AG04450 (cell line): ENCODE measurements around the gene PEA15. TPM values are rescaled to one million over a fixed set of nuclear protein-coding genes. Genes with fewer than 3 reads are reported as not detected.

Source experiments
- CTCF ChIA-PET: fragments of 300-600, 350-600 bp; formaldehyde crosslinking; extraction: SDS; loops from one replicate; lab custom pipeline; 2022; ENCODE audit warnings: antibody characterized with exemption, inconsistent platforms; lab: Charles Lee
- POLR2A ChIA-PET: fragments of 350-600 bp; formaldehyde crosslinking; extraction: SDS; loops from one replicate; lab custom pipeline; 2021; ENCODE audit warnings: antibody characterized with exemption, inconsistent platforms; lab: Yijun Ruan, JAX
- DNase-seq: peaks from one replicate; pipeline ENCODE4 v3.0.0-alpha.2; 2011; ENCODE audit warnings: low read depth, low spot score
- H3K27ac ChIP-seq: one replicate; pipeline ENCODE4 v1.5.1; 2012; ENCODE audit warnings: low read depth, low read length, control low read depth
- H3K27me3 ChIP-seq: one replicate; pipeline ENCODE4 v1.6.0; 2012; ENCODE audit warnings: low read length; ENCODE audit not compliant: control insufficient read depth, insufficient read depth
- H3K4me3 ChIP-seq: 2 replicates; pipeline ENCODE4 v1.5.1; 2011; ENCODE audit warnings: mild to moderate bottlenecking, low read depth, low read length, control low read depth
- H3K9me3 ChIP-seq: 2 replicates; pipeline ENCODE4 v1.5.1; 2012; ENCODE audit warnings: low read length; ENCODE audit not compliant: control insufficient read depth, insufficient read depth
- CTCF ChIP-seq: IDR thresholded peaks from 2 replicates; pipeline ENCODE4 v1.5.1; 2011; ENCODE audit warnings: low read depth, low read length, control low read depth, inconsistent platforms
- polyA plus RNA-seq: library from polyadenylated mRNA; depleted of rRNA; stranded (reverse); fragments of >200 nt; gene quantifications from 2 replicates; pipeline ENCODE4 v1.2.3, GENCODE V29; 2011

PEA15 gene
- polyA plus RNA-seq, 1 experiment: 512 TPM

GRCh38 chr1:160206421-160207117 is 1.4 kb downstream of the PEA15 start:
- Histone ChIP-seq H3K27ac (peak overlapping the region; percentile 75), H3K4me3 (peak overlapping the region; percentile 95), H3K9me3 (peaks cover 2% of the 10 kb centered on the region; the same call in 1 of the 2 replicates), H3K27me3 (no peaks in the 10 kb centered on the region)
- CTCF ChIA-PET: interaction anchor here (0.6 to 9.2 kb wide), 6 partner anchors 13 to 46 kb away, joined by 3 to 130 read pairs (median 8); no protein-coding TSS in a partner anchor
- DNase-seq: peak; percentile 70
- TF ChIP-seq CTCF: no peak
- POLR2A ChIA-PET: interaction anchor here (0.8 to 1.0 kb wide), 2 partner anchors 13 to 56 kb away, joined by 3 read pairs; partner anchors contain the start of gene DCAF8

- CTCF ChIA-PET: interaction anchor here (0.6 to 9.2 kb wide), 5 partner anchors 12 to 45 kb away, joined by 3 to 130 read pairs (median 11); no protein-coding TSS in a partner anchor
- Histone ChIP-seq H3K4me3 (peak overlapping the region; percentile 95), H3K27ac (peak overlapping the region; percentile 75), H3K9me3 (peaks cover 2% of the 10 kb centered on the region; the same call in 1 of the 2 replicates), H3K27me3 (no peaks in the 10 kb centered on the region)
- POLR2A ChIA-PET: interaction anchor here (0.8 to 1.0 kb wide), 2 partner anchors 12 to 55 kb away, joined by 3 read pairs; partner anchors contain the start of gene DCAF8
- TF ChIP-seq CTCF: no peak
- no peak for DNase-seq
These were observed 2.0 kb downstream of the PEA15 start for GRCh38 chr1:160207118-160207650.

GRCh38 chr1:160207771-160208556 is 2.8 kb downstream of the PEA15 start:
- POLR2A ChIA-PET: interaction anchor here (0.9 kb wide), 1 partner anchor 11 kb away, joined by 3 read pairs; no protein-coding TSS in a partner anchor
- H3K27ac ChIP-seq: peak overlapping the region; percentile 31
- DNase-seq: no peak
- no peaks in the 10 kb centered on the region for H3K27me3 ChIP-seq
- H3K4me3 ChIP-seq: no peak overlapping the region; the same call in 1 of the 2 replicates
- CTCF ChIA-PET: interaction anchor here (2.1 to 9.2 kb wide), 3 partner anchors 11 to 44 kb away, joined by 11 to 130 read pairs (median 22); no protein-coding TSS in a partner anchor
- H3K9me3 ChIP-seq: peaks cover 2% of the 10 kb centered on the region; the same call in 1 of the 2 replicates
- TF ChIP-seq CTCF: no peak

- ChIA-PET POLR2A (interaction anchor here (0.9 to 1.1 kb wide), 2 partner anchors 10 kb away, joined by 3 to 4 read pairs; no protein-coding TSS in a partner anchor), CTCF (interaction anchor here (2.1 to 9.2 kb wide), 3 partner anchors 11 to 43 kb away, joined by 11 to 130 read pairs (median 22); no protein-coding TSS in a partner anchor)
- TF ChIP-seq CTCF: no peak
- Histone ChIP-seq H3K4me3 (peak overlapping the region; percentile 11), H3K27ac (peak overlapping the region; percentile 31), H3K27me3 (no peaks in the 10 kb centered on the region), H3K9me3 (peaks cover 2% of the 10 kb centered on the region; the same call in 1 of the 2 replicates)
- DNase-seq: no peak
These were observed 3.6 kb downstream of the PEA15 start for GRCh38 chr1:160208557-160209320.
